ENCODE data around the gene TPD52L2.
"Not testable (repeated sequence)": the region's sequence is repeated elsewhere in the genome, so short reads cannot be mapped to it uniquely, and the experiment has no call there.

The TPD52L2 gene

GRCh38 chr20:63895952-63896263 is 30.8 kb downstream of the TPD52L2 start:
- no peak for DNase-seq (ENCODE audit: low spot score)

GRCh38 chr20:63896264-63897105 is 31.4 kb downstream of the TPD52L2 start:
- peak; percentile 27 for DNase-seq (ENCODE audit: low spot score)

- no peak for DNase-seq (ENCODE audit: low spot score)
These were observed 33.0 kb downstream of the TPD52L2 start for GRCh38 chr20:63897978-63898561.

- peak; percentile 70 for DNase-seq (ENCODE audit: low spot score)
These were observed 34.0 kb downstream of the TPD52L2 start for GRCh38 chr20:63898882-63899558.

- no peak for DNase-seq (ENCODE audit: low spot score)
These were observed 35.3 kb downstream of the TPD52L2 start for GRCh38 chr20:63900413-63900812.

- DNase-seq (ENCODE audit: low spot score) = no peak
These were observed 38.9 kb downstream of the TPD52L2 start for GRCh38 chr20:63903796-63904561.

GRCh38 chr20:63908008-63908682 is 43.1 kb downstream of the TPD52L2 start:
- no peak for DNase-seq (ENCODE audit: low spot score)

GRCh38 chr20:63911176-63911575 is 46.1 kb downstream of the TPD52L2 start:
- no peak for DNase-seq (ENCODE audit: low spot score)

- DNase-seq (ENCODE audit: low spot score) = no peak
These were observed 48.7 kb downstream of the TPD52L2 start for GRCh38 chr20:63913768-63914167.

- DNase-seq (ENCODE audit: low spot score) = no peak
These were observed 50.4 kb downstream of the TPD52L2 start for GRCh38 chr20:63915471-63915870.

GRCh38 chr20:63916371-63916939 is 51.4 kb downstream of the TPD52L2 start:
- not testable (repeated sequence) for DNase-seq (ENCODE audit: low spot score)

GRCh38 chr20:63917811-63918210 is 52.7 kb downstream of the TPD52L2 start:
- DNase-seq (ENCODE audit: low spot score) = no peak

- no peak for DNase-seq (ENCODE audit: low spot score)
These were observed 54.1 kb downstream of the TPD52L2 start for GRCh38 chr20:63919130-63919529.

GRCh38 chr20:63920226-63920625 is 55.2 kb downstream of the TPD52L2 start:
- no peak for DNase-seq (ENCODE audit: low spot score)

- DNase-seq (ENCODE audit: low spot score) = no peak
These were observed 58.6 kb downstream of the TPD52L2 start for GRCh38 chr20:63923651-63924050.

GRCh38 chr20:63924241-63924640 is 59.2 kb downstream of the TPD52L2 start:
- DNase-seq (ENCODE audit: low spot score) = no peak

GRCh38 chr20:63926298-63926697 is 61.2 kb downstream of the TPD52L2 start:
- no peak for DNase-seq (ENCODE audit: low spot score)

- no peak for DNase-seq (ENCODE audit: low spot score)
These were observed 64.0 kb downstream of the TPD52L2 start for GRCh38 chr20:63929071-63929470.

GRCh38 chr20:63929473-63929883 is 64.4 kb downstream of the TPD52L2 start:
- not testable (repeated sequence) for DNase-seq (ENCODE audit: low spot score)

GRCh38 chr20:63930971-63931553 is 66.0 kb downstream of the TPD52L2 start:
- no peak for DNase-seq (ENCODE audit: low spot score)

GRCh38 chr20:63931735-63932134 is 66.7 kb downstream of the TPD52L2 start:
- DNase-seq (ENCODE audit: low spot score) = no peak
